HG03139 (cell line): ENCODE measurements around the gene AQP1.

Experiments used
- ATAC-seq: cut with Tn5 transposase; IDR thresholded peaks from one replicate; pipeline ENCODE4 v1.9.1; 2021; ENCODE audit not compliant: unreplicated experiment

AQP1 gene

DNA sequence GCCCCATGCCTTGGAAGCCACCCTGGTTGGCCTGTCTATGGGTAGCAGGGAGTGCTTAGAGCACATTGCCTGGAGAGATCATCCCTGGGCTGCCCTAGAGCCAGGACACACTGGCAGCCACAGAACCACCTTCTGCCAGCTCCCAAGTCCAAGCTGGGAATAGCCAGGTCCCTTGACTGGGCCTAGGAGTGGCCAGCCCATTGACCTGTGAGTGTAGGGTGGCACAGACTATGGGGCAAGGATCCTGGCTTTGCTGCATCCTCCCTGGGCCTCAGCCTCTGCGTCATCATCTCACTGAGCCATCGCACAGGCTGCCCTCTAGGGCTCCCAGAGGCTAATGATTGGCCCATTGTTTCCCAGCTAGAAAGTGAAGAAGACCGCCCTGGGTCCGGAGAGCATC is 7.0 kb downstream of the AQP1 start:
- ATAC-seq = no peak

DNA sequence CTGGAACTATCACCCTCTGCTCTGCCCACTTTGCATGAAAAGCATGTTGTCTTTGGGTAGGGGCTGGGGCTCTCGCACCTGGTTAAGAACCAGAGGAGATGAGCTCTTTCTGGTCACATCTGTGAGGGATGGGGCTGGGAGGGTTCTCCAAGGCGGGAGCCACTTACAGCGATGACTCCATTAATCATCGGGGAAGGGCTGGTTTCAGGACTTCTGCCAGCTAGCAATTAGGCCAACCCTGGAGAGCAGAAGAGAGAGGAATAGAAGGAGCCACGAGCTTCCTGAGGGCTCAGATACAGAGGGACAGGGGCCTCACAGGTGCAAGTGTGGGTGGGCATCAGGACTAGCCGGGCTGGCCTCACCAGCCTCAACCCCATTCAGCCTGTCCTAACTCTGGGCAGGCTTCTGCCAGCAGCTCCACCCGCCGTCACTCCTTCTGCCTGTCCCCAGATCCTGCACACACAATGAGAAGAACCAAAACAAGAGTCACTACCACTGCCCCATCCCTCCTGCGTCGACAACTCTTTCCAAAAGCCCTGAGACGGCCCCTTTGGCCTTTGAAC is 8.4 kb downstream of the AQP1 start:
- ATAC-seq = no peak

DNA sequence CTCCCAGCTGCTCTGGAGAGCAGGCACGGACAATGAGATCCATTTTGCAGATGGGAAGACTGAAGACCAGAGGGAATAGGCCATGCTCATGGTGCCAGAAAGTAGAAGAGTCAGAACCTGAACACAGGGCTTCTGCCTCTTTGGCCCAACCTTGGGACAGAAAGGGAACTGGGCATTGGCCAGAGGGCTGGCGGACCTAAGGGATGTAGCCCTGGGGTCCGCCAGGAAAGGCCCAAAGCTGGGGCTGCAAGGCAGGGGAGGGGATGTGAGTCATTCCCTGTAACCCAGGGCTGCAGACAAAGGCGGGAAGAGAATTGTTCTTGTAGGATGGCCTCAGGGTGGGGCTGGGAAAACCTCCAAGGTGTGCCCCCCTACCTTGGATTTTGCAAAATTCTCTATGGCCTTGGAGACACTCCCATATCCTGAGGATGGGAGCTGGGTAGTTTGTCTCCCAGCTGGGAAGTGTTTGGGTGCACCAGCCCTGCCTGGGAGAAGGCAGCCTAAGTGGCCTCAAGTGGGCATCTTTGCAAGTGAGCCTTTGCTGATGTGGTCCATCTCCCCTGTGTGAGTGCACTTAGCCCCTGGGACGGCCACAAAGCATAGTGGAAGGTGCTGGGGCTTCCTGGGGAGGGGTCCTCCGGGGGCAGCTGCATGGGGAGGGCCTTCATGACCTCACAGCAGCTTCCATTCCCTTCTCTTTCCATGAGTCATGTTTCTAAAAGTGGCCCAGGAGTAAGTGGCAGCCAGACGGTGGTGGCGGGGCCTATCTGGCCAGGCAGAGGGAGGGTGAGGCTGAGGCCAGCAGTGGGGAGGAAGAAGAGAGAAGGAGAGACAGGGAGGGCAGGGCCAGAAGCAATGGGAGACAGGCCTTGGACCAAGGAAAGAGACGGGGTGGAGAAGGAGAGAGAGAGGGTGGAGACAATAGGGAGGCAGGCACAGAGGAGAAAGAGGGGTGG is 9.2 kb downstream of the AQP1 start:
- no peak for ATAC-seq

DNA sequence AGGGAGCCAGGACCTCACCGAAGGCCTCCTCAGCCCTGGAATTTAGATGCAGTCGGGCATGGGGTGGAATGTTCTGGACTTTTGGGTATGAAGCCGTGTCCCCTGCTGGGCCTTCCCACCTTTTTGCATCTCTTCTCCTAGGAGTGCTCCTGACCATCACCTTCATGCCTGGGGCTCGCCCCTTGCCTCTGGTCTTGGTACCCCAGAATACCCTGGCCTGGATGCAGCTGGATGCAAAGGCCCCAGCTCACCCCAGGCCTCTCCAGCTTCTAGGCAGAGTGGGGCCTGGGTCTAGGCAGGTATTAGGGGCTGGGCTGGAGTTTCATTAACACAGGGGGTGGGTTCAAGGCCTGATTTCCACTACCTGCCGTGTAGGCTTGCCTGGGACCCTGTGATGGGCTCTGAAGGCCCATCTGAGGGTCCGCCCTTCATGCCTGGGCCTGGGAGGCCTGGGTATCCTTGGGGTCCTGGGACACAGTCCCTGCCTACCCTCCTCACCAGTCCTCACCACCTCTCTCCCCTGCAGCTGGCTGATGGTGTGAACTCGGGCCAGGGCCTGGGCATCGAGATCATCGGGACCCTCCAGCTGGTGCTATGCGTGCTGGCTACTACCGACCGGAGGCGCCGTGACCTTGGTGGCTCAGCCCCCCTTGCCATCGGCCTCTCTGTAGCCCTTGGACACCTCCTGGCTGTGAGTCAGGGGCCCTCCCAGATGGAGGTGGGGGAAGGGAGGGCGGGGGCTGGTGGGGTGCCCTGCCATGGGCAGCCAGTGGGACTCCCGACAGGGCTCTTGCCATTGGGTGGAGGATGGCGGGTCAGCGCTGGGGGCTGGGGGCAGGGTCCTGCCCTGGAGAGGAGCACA is 10.1 kb downstream of the AQP1 start:
- no peak for ATAC-seq

DNA sequence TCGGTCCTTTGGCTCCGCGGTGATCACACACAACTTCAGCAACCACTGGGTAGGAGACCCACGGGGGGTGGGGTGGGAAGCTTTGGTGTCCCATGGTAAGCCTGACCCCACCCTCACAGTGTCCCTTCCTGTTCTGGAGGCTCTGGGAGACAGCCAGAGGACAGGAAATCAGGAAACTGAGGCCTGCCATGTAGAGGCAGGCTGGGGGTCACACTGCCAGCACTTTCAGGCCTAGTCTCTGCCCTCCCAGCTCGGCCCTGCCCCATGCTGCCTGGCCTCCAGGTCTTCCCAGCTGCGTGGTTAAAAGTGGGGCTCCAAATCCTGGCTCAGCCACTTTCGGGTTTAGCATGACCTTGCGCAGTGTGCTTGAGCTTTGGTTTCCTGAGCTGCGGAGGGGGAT is 10.9 kb downstream of the AQP1 start:
- ATAC-seq = no peak

DNA sequence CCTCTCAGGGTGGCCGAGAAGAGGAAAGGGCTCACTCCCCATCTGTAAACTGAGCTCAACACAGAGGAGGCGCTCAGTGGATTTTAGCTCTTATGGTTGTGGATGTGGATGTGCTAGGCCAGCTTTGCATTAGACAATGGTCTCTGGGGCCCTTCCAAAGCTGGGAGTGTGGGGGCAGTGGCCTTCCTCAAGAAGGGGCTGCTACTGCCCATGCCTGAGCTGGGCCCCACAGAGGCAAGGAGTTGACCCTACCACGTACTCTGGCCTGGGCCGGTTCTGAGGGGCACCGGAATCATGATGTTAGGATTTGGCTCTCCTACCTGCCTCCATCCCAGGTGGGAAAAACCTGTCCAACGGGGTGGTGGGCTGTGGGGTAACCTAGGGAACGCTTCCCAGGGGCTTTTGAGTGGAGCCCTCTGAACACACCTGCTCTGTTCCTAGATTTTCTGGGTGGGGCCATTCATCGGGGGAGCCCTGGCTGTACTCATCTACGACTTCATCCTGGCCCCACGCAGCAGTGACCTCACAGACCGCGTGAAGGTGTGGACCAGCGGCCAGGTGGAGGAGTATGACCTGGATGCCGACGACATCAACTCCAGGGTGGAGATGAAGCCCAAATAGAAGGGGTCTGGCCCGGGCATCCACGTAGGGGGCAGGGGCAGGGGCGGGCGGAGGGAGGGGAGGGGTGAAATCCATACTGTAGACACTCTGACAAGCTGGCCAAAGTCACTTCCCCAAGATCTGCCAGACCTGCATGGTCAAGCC is 11.5 kb downstream of the AQP1 start:
- ATAC-seq = no peak

DNA sequence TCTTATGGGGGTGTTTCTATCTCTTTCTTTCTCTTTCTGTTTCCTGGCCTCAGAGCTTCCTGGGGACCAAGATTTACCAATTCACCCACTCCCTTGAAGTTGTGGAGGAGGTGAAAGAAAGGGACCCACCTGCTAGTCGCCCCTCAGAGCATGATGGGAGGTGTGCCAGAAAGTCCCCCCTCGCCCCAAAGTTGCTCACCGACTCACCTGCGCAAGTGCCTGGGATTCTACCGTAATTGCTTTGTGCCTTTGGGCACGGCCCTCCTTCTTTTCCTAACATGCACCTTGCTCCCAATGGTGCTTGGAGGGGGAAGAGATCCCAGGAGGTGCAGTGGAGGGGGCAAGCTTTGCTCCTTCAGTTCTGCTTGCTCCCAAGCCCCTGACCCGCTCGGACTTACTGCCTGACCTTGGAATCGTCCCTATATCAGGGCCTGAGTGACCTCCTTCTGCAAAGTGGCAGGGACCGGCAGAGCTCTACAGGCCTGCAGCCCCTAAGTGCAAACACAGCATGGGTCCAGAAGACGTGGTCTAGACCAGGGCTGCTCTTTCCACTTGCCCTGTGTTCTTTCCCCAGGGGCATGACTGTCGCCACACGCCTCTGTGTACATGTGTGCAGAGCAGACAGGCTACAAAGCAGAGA is 12.2 kb downstream of the AQP1 start:
- no peak for ATAC-seq

DNA sequence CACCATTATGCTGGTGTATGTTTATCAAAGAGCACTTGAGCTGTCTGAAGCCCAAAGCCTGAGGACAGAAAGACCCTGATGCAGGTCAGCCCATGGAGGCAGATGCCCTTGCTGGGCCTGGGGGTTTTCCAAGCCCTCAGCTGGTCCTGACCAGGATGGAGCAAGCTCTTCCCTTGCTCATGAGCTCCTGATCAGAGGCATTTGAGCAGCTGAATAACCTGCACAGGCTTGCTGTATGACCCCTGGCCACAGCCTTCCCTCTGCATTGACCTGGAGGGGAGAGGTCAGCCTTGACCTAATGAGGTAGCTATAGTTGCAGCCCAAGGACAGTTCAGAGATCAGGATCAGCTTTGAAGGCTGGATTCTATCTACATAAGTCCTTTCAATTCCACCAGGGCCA is 13.0 kb downstream of the AQP1 start:
- ATAC-seq = no peak

DNA sequence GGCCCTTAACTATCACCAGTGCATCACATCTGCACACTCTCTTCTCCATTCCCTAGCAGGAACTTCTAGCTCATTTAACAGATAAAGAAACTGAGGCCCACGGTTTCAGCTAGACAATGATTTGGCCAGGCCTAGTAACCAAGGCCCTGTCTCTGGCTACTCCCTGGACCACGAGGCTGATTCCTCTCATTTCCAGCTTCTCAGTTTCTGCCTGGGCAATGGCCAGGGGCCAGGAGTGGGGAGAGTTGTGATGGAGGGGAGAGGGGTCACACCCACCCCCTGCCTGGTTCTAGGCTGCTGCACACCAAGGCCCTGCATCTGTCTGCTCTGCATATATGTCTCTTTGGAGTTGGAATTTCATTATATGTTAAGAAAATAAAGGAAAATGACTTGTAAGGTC is 13.5 kb downstream of the AQP1 start:
- no peak for ATAC-seq

DNA sequence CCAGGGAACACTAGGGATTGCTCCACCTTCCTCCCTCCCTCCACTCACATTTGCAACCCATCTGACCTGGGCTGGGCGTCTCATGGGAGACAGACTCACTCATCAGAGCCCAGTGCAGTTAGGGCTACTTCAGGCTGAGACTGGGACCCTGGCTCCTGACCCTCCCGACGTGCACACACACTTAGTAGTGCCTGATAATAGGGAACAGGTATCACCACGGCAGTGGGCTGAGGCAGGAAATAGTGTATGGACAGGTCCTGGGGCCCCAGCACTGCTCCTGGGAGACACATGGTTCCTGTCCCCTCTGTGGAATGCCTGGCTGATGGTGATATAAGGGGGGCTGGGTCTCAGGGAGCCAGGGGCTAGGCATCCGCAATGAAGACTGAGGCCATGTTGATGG is 14.3 kb downstream of the AQP1 start:
- ATAC-seq = no peak

DNA sequence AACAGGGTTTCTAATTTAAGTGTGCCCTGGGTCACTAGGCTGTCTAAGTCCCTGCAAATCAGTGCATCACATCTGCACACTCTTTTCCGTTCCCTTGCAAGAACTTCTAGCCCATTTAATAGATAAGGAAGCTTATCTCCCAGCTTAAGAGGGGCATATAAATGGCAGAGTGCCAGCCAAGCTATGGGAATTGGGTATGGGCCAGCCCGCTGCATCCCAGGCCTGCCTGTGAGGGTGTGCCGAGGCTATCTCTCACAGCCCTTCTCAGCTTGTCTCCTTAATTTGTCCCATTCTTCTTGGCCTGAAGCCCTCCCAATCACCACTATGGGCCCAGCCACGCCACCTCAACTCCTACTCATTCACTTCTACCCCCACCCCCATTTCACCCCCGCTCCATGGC is 14.7 kb downstream of the AQP1 start:
- no peak for ATAC-seq

DNA sequence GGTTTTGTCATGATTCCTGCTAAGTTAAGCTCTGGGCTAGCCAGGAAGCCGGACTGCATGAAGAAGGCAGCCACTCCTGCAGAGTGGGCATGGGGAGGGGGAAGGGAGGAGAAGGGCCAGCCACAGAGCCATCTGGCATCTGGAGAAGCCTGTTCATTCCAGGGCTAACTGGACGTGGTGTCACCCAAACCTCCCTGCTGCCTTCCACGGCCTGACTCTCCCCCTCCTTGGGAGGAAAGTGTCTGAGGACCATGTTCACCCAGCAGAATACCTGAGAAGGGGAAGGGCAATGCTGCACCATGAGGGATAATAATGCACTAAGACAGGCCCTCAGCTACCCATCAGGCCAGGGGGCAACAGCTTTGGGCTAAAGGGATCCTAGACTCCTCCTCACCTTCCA is 15.4 kb downstream of the AQP1 start:
- no peak for ATAC-seq

DNA sequence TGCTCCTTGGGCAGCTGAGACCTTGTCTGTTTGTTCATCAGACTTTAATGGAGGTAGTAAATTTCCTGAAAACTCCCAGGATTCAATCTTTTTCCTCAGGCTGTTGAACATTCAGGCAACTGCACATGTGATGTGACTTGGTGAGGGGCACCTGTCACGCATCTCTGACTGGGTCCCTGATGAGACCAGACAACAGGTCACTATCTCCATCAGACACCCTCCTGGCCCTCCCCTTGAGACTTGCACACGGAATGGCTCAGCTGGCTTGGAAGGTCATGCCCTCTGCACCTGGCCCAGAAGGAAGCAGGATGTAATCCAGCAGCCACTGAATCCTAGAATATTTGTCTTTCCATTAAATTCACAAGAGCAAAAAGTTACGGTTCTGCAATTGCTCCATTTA is 15.9 kb downstream of the AQP1 start:
- ATAC-seq = no peak

DNA sequence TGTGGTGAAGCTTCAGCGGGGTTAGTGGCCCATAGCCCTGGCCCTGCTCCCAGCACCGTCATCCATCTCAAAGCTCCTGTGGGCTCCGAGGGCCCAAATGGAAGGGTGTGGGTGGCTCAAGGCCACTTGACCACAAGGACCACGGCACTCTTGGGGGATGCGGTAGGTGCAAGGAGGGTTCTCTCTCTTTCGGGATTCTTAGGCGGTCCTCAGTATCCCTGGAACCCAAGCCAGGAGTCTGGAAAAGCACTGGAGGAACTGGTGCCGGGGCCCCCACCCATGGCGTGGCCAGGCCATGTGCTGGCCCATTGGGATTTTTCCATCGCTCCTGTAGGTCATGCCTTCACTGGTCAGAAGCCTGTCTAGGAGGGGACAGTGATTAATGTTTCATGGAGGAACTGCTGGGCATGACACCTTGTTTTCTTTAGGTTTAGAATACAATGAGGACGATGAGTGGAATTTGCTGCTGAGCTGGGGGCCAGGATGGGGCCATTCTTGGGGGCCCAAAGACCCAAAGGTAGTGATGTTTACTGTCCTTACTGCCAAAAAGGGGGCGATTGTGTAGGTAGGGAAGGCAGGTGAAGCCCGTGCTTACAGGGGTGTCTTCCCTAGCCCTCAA is 16.7 kb downstream of the AQP1 start:
- ATAC-seq = no peak

DNA sequence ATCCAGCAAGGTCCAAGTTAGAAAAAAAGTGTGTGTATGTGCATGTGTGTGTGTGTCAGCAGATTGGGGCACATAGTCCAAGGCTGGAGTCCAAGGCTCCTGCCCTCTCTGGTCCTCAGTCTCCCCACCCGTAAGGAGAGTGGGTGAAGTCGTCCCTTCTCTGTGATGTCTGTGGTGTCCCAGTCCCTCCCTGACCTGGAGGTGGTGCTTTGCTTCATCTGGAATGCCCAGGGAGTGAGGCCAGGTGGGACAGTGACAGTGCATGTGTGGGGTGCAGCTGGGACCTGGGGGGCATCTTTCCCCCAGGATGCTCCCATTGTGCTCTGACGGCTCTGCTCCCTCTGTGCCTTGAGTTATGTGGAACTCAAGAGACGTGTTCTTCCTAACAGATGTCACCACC is 18.0 kb downstream of the AQP1 start:
- ATAC-seq = no peak

DNA sequence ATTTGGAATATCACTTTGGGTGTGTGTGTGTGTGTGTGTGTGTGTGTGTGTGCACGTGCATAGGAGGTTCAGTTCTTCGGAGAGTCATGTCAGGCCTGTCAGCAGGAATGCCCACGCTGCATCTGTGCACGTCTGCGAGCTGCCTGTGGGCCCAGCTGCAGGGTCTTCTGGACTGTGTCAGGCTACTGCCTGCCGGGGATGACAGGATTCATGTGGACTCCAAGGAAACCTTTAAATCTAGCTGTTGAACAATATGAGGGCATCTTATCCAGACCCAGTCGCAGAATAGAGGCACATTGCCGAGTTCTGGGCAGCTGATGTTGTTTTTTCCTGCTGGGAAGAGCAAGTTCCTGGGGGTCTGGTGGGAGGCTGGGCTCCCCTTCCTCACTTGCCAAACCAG is 19.0 kb downstream of the AQP1 start:
- ATAC-seq = no peak

DNA sequence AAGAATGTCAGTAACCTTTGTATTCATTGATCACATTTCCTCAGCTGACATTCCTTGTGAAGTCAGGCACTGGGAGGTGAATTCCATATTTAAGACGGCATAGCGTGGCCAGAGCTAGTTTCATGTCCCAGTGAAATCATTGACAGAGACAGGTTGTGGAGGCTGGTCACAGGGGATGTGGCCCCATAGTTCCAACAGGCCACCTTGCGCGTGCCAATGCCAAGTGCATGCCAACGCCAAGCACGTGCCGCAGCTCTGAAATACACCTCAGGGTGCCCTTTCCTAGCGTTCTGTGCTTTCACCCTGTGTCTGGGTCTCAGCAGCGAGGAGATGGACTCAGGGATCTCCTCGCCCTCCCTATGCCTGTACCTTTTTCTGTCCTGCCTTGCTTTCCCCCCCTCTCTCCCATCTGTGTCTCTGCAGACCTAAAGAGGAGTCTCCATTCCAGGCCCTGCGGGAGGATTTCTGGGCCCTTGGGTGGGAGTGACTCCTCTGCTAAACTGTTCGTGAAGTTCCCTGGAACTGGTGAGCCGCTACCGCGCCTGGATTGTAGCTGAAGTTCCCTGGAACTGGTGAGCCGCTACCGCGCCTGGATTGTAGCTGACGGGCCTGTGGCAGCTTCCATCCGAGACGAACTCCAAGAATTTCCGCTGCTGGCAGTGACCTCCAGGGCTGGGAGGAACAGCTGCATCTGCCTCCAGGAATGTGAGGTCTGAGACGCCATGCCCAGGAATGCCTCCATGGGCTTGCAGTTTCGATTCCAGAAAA is 19.7 kb downstream of the AQP1 start:
- ATAC-seq = no peak

DNA sequence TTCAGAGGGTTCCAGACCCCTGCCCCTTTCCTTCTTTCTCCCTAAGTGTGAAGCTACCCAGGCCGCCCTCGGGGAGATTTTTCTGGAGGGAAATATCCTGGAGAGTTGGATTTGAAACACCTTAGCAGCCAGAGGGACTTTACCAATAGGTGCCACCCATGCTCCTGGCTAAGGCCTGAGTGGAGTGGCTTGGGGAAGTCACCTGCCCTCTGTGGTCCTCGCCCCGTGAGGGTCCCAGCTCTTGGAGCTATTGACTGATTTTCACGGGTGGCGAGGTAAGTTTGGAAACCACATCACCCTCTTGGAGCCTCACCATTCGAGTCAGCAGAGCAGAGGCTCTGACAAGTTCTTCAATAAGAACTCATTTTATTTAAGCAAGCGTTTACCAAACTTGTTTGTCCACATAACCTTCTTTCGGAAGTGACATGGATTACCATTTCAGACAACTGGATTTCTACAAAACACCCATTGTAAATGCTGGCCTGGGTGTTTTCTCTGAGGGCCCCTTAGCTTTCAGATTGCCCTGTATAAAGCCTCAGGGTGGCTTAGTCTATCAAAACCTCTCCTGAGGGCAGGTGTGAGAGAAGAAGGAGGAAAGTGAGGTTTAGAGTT is 20.4 kb downstream of the AQP1 start:
- ATAC-seq = no peak

DNA sequence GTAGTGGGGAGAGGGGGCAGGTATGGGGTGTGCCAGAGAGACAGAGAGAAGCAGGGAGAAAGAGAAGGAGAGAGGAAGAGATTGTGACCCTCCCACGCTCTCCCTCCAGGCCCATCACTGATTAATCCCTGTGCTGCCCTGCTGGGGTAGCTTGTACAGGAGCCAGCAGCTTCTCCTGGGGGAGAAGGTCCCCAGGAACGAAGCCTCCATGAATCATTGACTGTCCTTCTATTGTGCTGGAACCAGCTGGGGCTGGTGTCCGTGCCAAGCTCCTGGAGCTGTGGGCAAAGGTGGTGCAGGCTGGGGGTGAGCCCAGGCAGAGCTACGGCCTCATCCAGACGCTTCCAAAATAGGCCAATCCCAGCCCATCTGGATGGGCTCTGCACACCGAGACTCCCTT is 20.9 kb downstream of the AQP1 start:
- ATAC-seq = no peak
